HG03139 (cell line): Measurements from ENCODE around the gene ZIC4.

Source experiments
- ATAC-seq: cut with Tn5 transposase; IDR thresholded peaks from one replicate; pipeline ENCODE4 v1.9.1; 2021; ENCODE audit not compliant: unreplicated experiment

Gene ZIC4

GRCh38 chr3:147391781-147392624 lies 14.3 kb downstream of the ZIC4 start:
- no peak for ATAC-seq

- no peak for ATAC-seq
Observed at GRCh38 chr3:147390589-147391569, 15.5 kb downstream of the ZIC4 start.

- ATAC-seq: no peak
Observed at GRCh38 chr3:147389717-147390116, 16.6 kb downstream of the ZIC4 start.

GRCh38 chr3:147388700-147389580 lies 17.4 kb downstream of the ZIC4 start:
- no peak for ATAC-seq

GRCh38 chr3:147387885-147388699 lies 18.3 kb downstream of the ZIC4 start:
- ATAC-seq: no peak

GRCh38 chr3:147387291-147387884 lies 19.0 kb downstream of the ZIC4 start:
- no peak for ATAC-seq

GRCh38 chr3:147385059-147386012 lies 21.0 kb downstream of the ZIC4 start:
- no peak for ATAC-seq

GRCh38 chr3:147384210-147385058 lies 21.9 kb downstream of the ZIC4 start:
- ATAC-seq: no peak

- ATAC-seq: no peak
Observed at GRCh38 chr3:147383617-147384016, 22.7 kb downstream of the ZIC4 start.

GRCh38 chr3:147381596-147381995 lies 24.7 kb downstream of the ZIC4 start:
- no peak for ATAC-seq

GRCh38 chr3:147380977-147381376 lies 25.4 kb downstream of the ZIC4 start:
- no peak for ATAC-seq

GRCh38 chr3:147380387-147380951 lies 25.9 kb downstream of the ZIC4 start:
- no peak for ATAC-seq

GRCh38 chr3:147379651-147380050 lies 26.7 kb downstream of the ZIC4 start:
- ATAC-seq: no peak

GRCh38 chr3:147377412-147378367 lies 28.7 kb downstream of the ZIC4 start:
- ATAC-seq: no peak

- ATAC-seq: no peak
Observed at GRCh38 chr3:147373301-147373700, 33.0 kb downstream of the ZIC4 start.

- ATAC-seq: no peak
Observed at GRCh38 chr3:147372525-147373027, 33.8 kb downstream of the ZIC4 start.
